Hypothalamus (tissue), 51 donors: ENCODE measurements around the gene TEX26.
A peak's percentile ranks its signal among the peaks of the same experiment; 100 is the strongest.

ENCODE experiments used
- DNase-seq, 51 donors: peaks; one replicate each; lab custom pipeline; 2025; lab: John Stamatoyannopoulos, UW

Gene TEX26

GRCh38 chr13:30974350-30974749, 41.9 kb downstream of the TEX26 start:
- DNase-seq = no peak

- no peak for DNase-seq
Observed at GRCh38 chr13:30976025-30976424, 43.6 kb downstream of the TEX26 start.

- peak in 12 of 51 donors; percentile 2 to 41 (median 16) for DNase-seq
Observed at GRCh38 chr13:30978981-30979956, 46.8 kb downstream of the TEX26 start.

DNA sequence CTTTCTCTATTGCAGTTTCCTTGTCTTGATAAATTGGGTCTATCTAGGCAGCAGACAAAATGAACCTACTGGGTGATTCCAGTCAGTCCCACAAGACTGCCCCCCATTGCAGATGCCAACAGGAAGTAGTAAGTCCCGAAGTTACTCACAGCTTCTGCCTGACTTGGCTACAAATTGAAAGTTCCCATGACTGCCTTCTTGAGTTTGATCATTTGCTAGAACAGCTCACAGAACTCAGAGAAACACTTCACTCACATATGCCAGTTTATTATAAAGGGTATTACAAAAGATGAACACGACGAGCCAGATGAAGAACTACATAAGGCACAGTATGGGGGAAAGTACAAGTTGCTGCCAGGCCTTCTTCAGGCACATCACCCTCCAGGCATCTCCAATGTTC, 50.0 kb downstream of the TEX26 start:
- no peak for DNase-seq

DNA sequence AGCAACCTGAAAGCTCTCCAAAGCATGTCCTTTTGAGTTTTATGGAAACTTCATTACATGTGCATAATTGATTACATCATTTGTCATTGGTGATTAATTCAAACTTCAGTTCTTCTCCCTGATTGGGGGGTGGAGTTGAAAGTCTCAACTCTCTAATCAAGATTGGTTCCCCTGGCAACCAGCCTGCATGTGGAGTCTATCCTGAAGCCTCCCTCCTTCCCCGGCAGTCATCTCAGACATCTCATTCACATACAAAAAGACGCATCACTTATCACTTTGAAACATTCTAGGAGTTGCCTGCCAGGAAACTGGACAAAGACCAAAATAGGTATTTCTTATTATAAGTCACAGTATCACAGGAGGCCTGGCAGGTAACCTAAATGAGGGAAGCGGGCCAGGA, 50.5 kb downstream of the TEX26 start:
- DNase-seq = peak in 1 of 51 donors; percentile 8

- DNase-seq = no peak
Observed at GRCh38 chr13:30983431-30983830, 51.0 kb downstream of the TEX26 start.

- no peak for DNase-seq
Observed at GRCh38 chr13:30984620-30985019, 52.2 kb downstream of the TEX26 start.

- DNase-seq = no peak
Observed at GRCh38 chr13:30985637-30986205, 53.3 kb downstream of the TEX26 start.

DNA sequence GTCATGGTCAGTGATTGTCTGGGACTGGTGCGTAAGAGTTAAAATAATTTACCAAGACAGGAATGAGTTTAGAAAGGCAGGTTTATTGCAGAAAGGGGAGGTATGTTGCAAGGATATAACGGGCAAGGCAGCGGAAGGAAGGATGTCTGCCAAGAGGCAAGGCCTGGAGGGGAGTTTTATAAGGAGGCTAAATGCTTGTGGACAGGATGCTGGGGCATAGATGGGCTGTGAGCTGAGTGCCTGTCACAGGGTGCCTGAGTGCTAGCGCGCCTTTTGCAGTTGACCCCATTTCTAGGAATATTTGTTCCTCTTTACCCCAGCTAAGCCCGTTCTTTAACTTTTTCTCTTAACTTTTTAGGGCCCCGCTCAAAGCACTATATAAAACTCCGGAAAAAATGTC, 58.7 kb downstream of the TEX26 start:
- DNase-seq = no peak

DNA sequence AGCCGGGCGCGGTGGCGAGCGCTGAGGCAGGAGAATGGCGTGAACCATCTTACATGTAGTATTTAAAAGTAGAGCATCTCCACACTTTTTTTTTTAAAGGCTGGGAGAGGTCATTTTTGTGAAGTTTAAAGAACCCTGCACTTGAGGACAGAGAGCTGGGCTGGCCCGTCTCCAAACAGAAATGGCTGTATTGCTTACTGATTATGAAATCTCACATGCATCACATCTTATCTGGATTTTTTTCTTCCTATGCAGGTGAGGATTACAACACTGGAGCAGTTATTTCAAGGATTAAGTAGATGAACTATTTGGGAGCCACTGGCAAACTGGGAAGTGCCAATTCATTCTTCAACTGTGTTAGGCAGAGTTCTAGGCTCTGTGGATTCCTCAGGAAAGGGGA, 59.5 kb downstream of the TEX26 start:
- no peak for DNase-seq

GRCh38 chr13:30995331-30995730, 62.9 kb downstream of the TEX26 start:
- DNase-seq = no peak

DNA sequence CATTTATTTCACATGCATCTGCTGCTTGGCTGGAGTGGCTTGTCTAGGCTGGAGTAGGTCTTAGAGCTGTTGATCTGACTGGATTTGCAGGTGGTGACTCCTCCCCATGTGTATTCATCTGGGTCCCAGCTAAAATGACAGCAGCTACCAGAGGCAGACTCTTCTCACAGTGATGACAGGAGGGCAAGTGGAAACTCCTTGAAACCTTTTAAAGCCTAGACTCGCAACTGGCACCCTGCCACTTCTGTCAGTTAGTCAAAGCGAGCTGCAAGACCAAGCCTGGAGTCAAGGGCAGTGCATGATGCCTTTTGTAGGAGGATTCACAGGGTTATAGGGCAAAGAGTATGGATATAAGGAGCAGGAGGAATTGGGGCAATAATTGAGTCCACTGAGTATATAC, 65.2 kb downstream of the TEX26 start:
- DNase-seq = peak in 1 of 51 donors; percentile 8

DNA sequence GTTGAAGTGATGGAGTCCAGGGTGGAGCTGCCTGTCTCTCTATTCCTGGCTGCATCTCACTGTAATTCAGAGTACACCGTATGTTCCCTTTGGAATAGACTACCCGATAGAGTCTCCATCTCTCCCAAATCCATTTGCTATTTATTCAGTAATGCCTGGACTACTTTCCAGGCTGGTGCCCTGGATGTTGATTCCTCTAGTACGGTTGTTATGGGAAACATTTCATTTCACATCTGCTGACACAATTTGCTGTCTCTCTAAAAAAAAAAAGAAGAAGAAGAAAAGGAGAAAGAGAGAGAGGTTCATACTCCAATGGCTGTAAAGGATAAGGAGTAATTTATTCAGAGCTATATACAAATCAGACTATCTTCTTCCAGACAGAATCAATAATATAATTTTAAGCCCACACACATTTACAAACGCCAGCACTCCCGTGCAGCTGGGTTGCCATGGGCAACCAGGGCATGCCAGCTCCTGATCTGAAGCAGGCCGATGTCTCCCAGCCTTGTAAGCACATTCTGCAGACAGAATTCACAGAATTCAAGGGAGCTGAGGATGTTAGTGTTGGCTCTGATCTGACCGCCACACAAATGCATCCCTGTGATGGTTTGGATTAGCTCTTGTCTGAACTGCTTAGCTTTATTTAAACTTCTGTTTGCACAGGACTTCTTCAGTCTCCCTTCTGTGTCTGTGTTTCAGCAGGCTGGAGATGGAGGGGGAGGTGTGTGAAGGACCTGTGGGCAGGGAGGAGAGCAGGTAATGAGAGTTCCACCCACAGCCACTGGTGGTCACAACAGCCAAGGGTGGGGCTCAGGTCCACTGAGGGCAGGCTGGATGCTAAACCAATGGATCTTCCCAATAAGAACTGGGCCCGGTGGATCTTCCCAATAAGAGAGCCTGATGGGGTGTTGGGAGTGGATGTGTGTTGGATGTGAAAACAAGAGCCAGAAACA, 66.0 kb downstream of the TEX26 start:
- peak in 24 of 51 donors; percentile 2 to 64 (median 26) for DNase-seq

DNA sequence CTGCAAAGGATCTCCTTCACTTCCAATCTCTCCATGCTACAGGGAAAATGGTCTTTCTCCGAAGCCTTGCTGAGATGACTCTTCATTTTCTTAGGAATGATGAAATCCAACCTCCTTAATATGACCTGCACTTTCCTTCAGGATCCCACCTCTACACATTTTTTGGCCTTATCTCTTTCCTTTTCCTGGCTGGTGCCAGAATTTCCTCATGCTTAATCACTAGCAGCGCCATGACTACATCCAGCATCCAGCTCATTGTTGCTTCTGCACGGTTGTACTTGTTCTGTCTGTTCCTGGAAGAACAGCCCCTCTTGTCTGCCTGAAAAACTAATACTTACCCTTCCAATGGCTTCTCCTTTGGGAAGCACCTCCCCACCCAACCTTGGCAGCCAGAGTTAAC, 68.4 kb downstream of the TEX26 start:
- peak in 1 of 51 donors; percentile 21 for DNase-seq

DNA sequence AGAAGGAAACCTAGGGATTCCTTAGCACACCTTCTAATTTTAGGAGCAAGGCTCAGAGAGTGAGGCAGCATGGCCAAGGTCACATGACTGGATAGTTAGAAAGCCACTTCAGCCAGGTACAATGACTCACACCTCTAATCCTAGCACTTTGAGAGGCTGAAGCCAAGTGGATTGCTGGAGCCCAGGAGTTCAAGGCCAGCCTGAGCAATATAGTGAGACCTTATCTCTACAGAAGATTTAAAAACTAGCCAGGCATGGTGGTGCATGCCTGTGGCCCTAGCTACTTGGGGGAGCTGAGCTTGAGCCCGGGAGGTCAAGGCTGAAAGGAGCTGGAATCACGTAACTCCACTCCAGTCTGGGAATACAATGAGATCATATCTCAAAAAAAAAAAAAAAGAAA, 69.2 kb downstream of the TEX26 start:
- DNase-seq = no peak

- no peak for DNase-seq
Observed at GRCh38 chr13:31005066-31005465, 72.6 kb downstream of the TEX26 start.

- peak in 1 of 51 donors; percentile 27 for DNase-seq
Observed at GRCh38 chr13:31007417-31007816, 75.0 kb downstream of the TEX26 start.

DNA sequence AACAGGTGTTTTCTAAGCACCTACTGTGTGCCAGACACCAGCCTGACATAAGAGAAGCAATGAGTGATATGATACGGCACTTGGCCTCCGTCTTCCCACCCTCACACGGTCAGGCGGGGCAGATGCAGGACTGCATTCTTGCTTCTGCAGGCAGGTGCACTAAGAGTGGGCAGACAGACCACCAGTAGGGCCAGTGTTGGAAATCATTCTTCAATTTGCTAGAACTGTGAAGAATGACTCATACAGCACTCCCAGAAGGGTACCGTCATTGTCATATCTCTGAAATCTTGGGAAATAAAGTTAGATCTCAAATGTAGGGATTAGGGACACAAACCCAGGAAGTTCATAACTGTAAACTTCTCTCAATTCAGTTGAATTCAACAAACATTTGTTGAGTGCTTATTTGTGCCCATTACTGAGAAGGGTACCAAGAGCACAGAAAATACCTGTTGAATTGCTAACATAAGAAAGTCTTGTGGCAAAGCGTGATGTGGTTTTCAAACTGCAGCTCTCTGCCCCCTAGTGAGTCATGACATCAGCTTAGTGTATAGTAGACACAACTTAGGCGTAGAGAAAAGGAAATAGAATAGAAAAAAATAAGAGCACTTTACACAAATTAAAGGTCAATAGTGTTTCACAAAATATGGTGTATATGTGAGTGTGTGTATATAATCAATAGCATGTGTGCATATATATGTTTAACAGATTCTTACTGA, 76.1 kb downstream of the TEX26 start:
- DNase-seq = no peak

DNA sequence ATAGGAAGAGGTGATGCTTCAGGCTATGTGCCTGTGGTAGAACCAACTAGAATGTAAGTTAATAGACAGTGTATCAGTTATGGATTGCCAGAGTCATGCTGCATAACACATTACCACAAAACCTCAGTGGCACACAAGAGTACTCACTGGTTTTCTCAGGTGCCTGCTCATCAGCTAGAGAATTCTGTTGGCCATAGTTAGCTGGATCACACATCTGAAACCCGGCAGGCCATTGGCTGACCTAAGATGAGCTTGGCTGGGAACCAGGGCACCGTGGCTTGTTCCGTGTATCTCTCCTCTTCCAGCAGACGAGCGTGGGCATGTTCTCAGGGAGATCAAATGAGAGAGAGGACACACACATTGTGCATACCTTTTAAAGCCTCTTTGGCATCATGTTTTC, 76.7 kb downstream of the TEX26 start:
- no peak for DNase-seq

- DNase-seq = no peak
Observed at GRCh38 chr13:31010296-31010695, 77.8 kb downstream of the TEX26 start.
